Fibroblast of mammary gland (primary cell): ENCODE results near the gene RASAL2.
"Not testable (repeated sequence)": the region's sequence is repeated elsewhere in the genome, so short reads cannot be mapped to it uniquely, and the experiment has no call there.

ENCODE experiments used
- DNase-seq: peaks from one replicate; pipeline ENCODE4 v3.0.0-alpha.2; 2010; ENCODE audit warnings: low read depth
- H3K4me3 ChIP-seq: 2 replicates; pipeline ENCODE4 v1.5.1; 2011; ENCODE audit warnings: low read depth, mild to moderate bottlenecking, low read length, moderate library complexity; ENCODE audit not compliant: control insufficient read depth
- TF ChIP-seq, protein P1 (sequence below): conservative IDR thresholded peaks from 2 replicates; pipeline ENCODE4 v1.5.1; 2011; ENCODE audit warnings: low read depth, low read length, inconsistent platforms; ENCODE audit not compliant: control insufficient read depth, insufficient read depth

The RASAL2 gene

DNA sequence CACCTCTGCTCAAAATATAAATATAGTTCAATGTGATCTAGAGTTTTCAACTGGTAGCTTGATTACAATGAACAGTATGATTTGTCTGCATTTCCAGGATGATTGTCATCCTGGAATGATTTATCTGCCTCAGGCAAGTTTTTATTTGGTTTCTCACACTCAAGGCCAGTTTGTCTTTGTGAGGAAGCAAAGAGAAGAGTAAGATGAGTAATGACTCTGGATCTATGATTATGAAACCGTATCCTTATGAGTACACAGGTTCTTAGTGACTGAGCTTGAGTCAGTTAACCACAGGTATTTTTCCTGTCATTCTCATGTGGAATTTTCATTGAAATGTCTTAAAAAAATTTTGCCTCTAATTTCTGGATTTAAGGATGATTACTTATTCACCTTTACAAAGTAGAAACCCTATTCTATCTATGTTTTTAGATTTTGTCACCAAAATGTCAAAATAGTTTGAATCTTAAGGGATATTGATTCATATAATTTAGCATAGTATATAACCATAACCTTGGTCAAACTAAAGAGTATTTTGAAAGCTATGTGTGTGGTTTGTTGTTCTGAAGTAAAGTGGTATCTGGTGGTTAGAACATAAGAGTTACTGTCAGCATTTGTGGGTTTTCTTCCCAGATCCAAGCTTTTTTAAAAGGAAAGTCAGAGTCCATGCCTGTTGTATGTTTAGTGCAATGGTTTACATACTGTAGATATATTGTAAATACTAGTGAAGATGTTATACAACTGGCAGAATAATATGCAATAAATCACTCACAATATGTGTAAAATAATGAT is 145.0 kb downstream of the RASAL2 start:
- H3K4me3 ChIP-seq, result no peak overlapping the region
- TF ChIP-seq, protein P1, sequence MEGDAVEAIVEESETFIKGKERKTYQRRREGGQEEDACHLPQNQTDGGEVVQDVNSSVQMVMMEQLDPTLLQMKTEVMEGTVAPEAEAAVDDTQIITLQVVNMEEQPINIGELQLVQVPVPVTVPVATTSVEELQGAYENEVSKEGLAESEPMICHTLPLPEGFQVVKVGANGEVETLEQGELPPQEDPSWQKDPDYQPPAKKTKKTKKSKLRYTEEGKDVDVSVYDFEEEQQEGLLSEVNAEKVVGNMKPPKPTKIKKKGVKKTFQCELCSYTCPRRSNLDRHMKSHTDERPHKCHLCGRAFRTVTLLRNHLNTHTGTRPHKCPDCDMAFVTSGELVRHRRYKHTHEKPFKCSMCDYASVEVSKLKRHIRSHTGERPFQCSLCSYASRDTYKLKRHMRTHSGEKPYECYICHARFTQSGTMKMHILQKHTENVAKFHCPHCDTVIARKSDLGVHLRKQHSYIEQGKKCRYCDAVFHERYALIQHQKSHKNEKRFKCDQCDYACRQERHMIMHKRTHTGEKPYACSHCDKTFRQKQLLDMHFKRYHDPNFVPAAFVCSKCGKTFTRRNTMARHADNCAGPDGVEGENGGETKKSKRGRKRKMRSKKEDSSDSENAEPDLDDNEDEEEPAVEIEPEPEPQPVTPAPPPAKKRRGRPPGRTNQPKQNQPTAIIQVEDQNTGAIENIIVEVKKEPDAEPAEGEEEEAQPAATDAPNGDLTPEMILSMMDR, result no peak
- DNase-seq, result peak; percentile 99

- DNase-seq, result peak; percentile 68
- TF ChIP-seq, protein P1, result no peak
- no peak overlapping the region for H3K4me3 ChIP-seq
Observed at GRCh38 chr1:178241057-178241456, 147.2 kb downstream of the RASAL2 start.

DNA sequence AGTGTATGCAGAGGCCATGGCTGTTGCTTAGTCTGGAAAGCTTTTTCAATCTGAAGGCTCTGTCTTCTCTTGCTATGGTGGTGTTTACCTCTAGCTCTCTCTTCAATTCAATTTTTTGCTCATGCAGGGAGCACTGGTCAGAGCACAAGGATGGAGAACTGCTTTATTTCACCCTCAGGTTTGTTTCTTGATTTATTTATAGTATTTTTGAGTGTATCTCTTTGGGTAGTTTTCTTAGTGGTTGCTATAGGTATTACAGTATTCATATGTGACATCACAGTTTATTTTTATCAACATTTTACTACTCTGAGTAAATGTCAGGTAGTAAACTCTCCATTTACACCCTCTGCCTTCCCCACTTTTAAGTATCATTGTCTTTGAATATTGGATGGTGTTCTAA is 147.9 kb downstream of the RASAL2 start:
- DNase-seq, result no peak
- no peak overlapping the region for H3K4me3 ChIP-seq
- TF ChIP-seq, protein P1, result no peak

DNA sequence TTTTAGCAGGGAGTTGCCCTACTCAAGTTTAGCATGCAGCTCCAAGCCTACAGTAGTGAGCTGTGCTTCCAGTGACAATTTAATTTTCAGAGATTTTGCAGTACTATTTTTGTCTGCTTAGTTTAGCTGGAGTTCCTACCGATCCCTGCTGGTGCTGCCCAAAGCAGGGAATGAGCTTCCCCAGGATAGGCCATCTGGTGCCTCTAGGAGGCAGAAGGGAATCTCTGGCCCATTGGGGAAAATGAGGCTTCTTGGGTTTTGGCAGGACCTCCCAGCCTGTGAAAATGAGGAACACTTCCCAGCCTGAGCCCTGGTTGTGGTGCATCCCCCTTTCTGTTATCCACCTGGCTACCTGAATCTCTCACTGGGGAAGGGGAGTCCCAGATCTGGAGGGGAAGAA is 149.2 kb downstream of the RASAL2 start:
- no peak for DNase-seq
- H3K4me3 ChIP-seq, result no peak overlapping the region
- TF ChIP-seq, protein P1, result no peak

DNA sequence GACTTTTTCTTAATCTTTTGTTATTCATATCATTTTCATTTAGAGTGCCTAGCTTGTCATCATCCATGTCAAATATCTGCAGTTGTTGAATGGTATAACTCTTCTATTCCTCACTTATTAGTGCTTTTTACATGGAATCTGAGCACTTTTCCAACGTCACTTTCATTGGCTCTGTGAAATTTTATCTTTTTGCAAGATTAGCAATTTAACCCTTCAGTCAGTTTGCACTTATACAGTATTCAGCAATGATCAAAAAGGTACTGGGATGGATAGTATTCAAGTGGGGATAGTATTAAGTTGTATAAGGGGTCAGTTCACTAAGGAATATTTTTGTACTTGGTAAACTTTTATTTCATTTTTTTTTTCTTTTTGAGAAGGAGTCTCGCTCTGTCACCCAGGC is 150.0 kb downstream of the RASAL2 start:
- DNase-seq, result no peak
- no peak overlapping the region for H3K4me3 ChIP-seq
- TF ChIP-seq, protein P1, result no peak

DNA sequence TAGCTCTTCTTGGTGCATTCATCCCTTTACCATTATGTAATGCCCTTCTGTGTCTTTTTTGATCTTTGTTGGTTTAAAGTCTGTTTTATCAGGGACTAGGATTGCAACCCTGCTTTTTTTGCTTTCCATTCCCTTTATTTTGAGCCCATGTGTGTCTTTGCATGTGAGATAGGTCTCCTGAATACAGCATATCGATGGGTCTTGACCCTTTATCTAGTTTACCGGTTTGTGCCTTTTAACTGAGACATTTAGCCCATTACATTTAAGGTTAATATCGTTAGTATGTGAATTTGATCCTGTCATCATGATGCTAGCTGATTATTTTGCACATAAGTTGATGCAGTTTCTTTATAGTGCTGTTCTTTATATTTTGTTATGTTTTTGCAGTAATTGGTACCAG is 154.4 kb downstream of the RASAL2 start:
- H3K4me3 ChIP-seq, DNase-seq: not testable (repeated sequence)

DNA sequence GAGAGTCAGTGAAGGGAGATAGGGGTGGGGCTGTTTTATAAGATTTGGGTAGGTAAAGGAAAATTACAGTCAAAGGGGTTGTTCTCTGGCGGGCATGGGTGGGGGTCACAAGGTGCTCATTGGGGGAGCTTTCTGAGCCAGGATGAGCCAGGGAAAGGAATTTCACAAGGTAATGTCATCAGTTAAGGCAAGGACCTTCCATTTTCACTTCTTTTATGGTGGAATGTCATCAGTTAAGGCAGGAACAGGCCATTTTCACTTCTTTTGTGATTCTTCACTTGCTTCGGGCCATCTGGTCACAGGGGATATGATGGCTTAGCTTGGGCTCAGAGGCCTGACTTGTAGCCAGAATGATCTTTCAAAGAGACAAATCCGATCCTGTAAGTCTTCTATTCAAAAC is 159.7 kb downstream of the RASAL2 start:
- not testable (repeated sequence) for DNase-seq

GRCh38 chr1:178254433-178254832 is 160.5 kb downstream of the RASAL2 start:
- TF ChIP-seq, protein P1, result no peak
- peak; percentile 60 for DNase-seq
- H3K4me3 ChIP-seq, result no peak overlapping the region

More for the DNA sequence above, 159.7 kb downstream of the RASAL2 start:
- not testable (repeated sequence) for H3K4me3 ChIP-seq
